Stimulated activated naive CD8-positive, alpha-beta T cell treated with anti-CD3 and anti-CD28 coated beads, Interleukin-15, Interleukin-2, amounts not matched to agents 100 ng/mL and 50 ng/mL, for 24 hours (primary cell): ENCODE measurements around the gene FILIP1L.
"Not testable (repeated sequence)": the region's sequence is repeated elsewhere in the genome, so short reads cannot be mapped to it uniquely, and the experiment has no call there.

Source experiments
- H3K27ac Mint-ChIP-seq: one replicate; pipeline ENCODE4 v1.8.0; 2021; ENCODE audit warnings: mild to moderate bottlenecking, mixed read lengths
- H3K27me3 Mint-ChIP-seq: one replicate; pipeline ENCODE4 v1.8.0; 2021; ENCODE audit warnings: mixed read lengths
- H3K36me3 Mint-ChIP-seq: one replicate; pipeline ENCODE4 v1.8.0; 2021; ENCODE audit warnings: low read depth, mixed read lengths
- H3K4me1 Mint-ChIP-seq: one replicate; pipeline ENCODE4 v1.8.0; 2021; ENCODE audit warnings: low read depth, mixed read lengths
- H3K4me3 Mint-ChIP-seq: one replicate; pipeline ENCODE4 v1.8.0; 2021; ENCODE audit warnings: mild to moderate bottlenecking, mixed read lengths
- H3K9me3 Mint-ChIP-seq: one replicate; pipeline ENCODE4 v1.8.0; 2021; ENCODE audit warnings: mixed read lengths

Gene FILIP1L

DNA sequence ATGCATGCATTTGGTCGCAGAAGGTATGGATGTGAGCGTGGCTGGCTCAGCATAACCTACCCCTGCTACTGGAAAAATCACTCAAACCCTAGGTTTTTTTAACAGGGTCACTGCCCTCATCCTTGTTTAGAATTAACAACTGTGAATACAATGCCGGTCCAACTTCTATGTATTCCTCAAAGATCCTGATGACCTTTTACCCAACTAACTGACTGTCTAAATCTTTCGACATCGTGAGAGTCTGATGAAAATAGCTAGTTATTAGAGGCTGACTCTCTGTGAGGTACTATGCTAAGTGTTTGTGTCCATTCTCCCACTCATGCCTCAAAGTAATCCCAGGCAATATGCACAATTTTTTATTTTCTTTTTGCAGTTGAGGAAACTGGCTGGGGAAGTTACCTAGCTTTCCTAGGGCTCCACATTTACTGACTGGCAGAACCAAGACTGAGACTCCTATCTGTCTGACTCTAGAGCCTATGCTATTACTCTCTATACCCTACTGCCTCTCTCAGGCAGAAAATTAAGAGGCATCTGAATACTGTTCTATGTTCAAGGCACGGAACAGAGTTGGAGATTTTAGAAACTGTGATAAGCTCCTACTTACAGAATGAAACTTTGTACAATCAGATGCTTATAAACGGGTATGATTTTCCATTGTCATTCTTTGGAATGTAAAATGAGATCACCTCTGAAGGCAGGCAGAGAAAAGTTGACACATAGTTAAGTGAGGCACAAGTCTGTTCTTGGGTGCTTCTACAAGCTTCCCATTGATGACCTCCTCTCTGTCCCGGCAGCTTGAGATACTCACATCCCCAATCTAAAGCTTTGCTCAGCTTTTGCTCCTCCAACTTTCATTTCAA lies 56.4 kb downstream of the FILIP1L start:
- no peaks in the 10 kb centered on the region for H3K9me3 Mint-ChIP-seq
- H3K27me3 Mint-ChIP-seq: no peaks in the 10 kb centered on the region
- H3K36me3 Mint-ChIP-seq: peaks cover 15% of the 10 kb centered on the region
- peaks cover 8% of the 10 kb centered on the region for H3K4me1 Mint-ChIP-seq
- H3K27ac Mint-ChIP-seq: no peak overlapping the region
- H3K4me3 Mint-ChIP-seq: no peak overlapping the region

DNA sequence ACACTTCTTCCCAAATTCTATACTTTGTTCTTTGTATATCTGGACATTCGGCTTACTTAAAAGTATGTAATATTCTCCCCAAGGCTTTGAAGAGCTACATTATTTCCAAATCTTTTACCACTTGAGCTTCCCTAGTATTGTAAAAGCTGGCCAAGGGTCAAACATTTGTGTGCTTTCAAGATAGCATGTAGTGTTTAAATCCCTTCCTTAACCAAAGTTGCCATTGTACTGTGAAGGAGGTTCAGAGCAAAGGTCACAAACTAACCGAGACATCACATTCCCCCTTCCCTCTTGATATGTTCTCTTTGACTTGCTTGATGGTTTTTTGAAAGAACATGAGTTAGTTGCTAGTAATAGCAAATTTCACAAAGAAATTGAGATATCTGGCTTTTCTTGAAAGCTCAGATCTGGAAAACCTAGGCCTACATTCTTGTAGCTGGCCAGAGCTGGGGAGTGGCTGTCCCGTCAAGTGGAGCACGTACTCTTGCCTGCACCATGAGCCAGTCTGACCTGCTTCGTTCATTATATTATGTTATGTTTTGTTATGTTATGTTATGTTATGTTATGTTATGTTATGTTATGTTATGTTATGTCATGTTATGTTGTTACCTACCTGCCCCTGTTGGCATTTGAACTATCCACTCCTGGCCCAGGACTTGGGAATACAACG lies 60.2 kb downstream of the FILIP1L start:
- H3K4me3 Mint-ChIP-seq: no peak overlapping the region
- peaks cover 10% of the 10 kb centered on the region for H3K36me3 Mint-ChIP-seq
- H3K27me3 Mint-ChIP-seq: no peaks in the 10 kb centered on the region
- no peaks in the 10 kb centered on the region for H3K9me3 Mint-ChIP-seq
- no peaks in the 10 kb centered on the region for H3K4me1 Mint-ChIP-seq
- H3K27ac Mint-ChIP-seq: no peak overlapping the region

DNA sequence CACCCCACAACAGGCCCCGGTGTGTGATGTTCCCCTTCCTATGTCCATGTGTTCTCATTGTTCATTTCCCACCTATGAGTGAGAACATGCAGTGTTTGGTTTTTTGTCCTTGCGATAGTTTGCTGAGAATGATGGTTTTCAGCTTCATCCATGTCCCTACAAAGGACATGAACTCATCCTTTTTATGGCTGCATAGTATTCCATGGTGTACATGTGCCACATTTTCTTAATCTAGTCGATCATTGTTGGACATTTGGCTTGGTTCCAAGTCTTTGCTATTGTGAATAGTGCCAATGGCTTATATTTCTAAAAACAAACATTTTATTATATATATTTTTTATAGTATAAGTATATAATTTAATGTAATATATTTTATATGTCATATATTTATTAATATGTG lies 62.8 kb downstream of the FILIP1L start:
- not testable (repeated sequence) for H3K27me3 Mint-ChIP-seq, H3K9me3 Mint-ChIP-seq, H3K27ac Mint-ChIP-seq, H3K4me3 Mint-ChIP-seq
- peaks cover 18% of the 10 kb centered on the region for H3K4me1 Mint-ChIP-seq
- peaks cover 10% of the 10 kb centered on the region for H3K36me3 Mint-ChIP-seq

DNA sequence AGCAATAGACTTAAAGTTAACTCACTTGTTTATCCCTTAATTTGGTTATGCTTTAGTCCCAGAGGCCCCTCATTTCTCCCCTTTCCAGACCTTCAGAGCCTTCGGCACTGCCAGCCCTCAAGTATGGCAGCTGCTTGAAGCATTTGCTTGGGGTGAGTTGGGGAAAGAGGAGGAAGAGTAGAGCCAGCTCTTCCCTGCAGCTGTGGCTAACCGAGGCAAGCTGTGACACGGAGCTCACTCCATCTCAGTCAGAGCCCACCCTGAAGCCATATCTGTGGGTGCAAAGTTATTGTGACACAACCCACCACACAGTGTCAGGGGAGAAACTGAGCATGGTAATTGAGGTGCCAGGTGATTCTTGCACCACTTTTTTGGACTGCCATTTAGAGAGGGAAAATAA lies 66.1 kb downstream of the FILIP1L start:
- H3K27me3 Mint-ChIP-seq: no peaks in the 10 kb centered on the region
- no peaks in the 10 kb centered on the region for H3K36me3 Mint-ChIP-seq
- H3K4me1 Mint-ChIP-seq: peaks cover 33% of the 10 kb centered on the region
- H3K27ac Mint-ChIP-seq: no peak overlapping the region
- no peak overlapping the region for H3K4me3 Mint-ChIP-seq
- no peaks in the 10 kb centered on the region for H3K9me3 Mint-ChIP-seq

DNA sequence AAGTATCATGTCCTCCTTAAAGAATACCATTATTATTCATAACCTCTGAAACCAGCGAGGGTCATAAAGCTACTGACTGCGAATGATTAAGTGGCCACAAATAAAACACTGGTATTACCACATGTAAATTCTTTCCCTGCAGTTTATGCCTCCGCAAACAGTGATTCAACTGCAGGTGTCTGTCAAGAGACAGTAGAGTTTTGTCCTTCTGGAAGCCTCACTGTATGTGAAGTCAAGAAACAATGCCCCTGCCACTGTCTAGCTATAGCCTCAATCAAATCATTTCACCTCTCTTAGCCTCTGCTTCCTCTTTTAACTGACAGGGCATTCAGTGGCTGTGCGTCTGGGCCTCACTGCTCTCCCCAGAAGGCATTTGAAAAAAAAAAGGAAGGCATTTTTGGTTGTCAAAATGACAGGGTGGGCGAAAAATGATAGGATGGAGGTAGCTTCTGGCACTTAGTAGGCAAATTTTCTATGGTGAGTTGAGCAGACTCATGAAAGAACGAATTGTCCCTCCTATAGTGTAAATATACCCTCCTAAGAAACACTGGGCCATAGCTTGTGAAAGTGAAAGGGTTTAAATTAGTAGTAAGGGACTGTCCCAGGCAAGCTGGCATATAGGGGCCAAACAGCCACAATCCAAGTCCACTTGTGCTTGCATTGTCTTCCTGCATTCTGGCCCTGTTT lies 66.7 kb downstream of the FILIP1L start:
- peak overlapping the region; percentile 68 for H3K27ac Mint-ChIP-seq
- H3K4me1 Mint-ChIP-seq: peaks cover 34% of the 10 kb centered on the region
- H3K9me3 Mint-ChIP-seq: no peaks in the 10 kb centered on the region
- no peaks in the 10 kb centered on the region for H3K27me3 Mint-ChIP-seq
- peak overlapping the region; percentile 47 for H3K4me3 Mint-ChIP-seq
- no peaks in the 10 kb centered on the region for H3K36me3 Mint-ChIP-seq

DNA sequence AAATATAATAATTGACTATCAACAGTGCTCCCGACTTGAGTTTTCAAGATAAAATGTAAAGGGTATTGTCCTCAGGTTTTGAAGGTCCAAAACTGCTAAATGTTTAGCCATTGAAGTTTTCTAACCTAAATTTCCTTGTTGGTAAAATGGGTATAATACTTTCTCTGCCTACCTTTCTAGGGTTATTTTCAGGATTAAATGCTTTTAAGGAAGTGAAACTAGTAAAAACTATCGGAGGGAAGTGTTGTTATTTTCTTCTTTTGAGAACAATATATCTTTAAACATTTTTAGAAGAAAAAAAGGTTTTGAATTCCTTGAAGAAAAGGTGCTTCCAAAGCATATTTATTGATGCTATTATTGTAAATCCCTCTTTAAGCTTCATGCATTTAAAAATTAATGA lies 67.3 kb downstream of the FILIP1L start:
- Mint-ChIP-seq H3K36me3 (no peaks in the 10 kb centered on the region), H3K4me1 (peaks cover 35% of the 10 kb centered on the region), H3K4me3 (no peak overlapping the region), H3K27me3 (no peaks in the 10 kb centered on the region), H3K27ac (no peak overlapping the region), H3K9me3 (no peaks in the 10 kb centered on the region)

DNA sequence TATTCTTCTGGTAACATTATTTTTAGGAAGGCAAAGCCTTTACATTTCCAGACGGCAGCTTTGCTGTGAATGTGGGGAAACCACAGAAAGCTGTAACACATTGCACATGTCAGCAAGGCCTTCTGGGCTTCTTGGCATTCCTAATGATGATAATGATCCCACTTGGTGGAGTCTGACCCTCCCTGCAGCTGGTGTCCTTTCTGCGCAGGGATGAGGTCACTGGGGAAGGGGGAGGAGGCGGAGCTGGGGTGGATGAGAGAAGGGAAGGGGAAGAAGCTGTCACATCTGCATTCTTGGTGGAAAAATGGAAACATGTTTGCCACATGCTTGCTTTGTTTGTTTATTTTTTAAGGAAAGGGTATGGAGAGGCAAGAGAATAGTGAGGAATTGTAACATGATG lies 68.6 kb downstream of the FILIP1L start:
- Mint-ChIP-seq H3K36me3 (no peaks in the 10 kb centered on the region), H3K4me3 (no peak overlapping the region), H3K9me3 (no peaks in the 10 kb centered on the region), H3K27ac (no peak overlapping the region), H3K4me1 (peaks cover 35% of the 10 kb centered on the region), H3K27me3 (no peaks in the 10 kb centered on the region)

DNA sequence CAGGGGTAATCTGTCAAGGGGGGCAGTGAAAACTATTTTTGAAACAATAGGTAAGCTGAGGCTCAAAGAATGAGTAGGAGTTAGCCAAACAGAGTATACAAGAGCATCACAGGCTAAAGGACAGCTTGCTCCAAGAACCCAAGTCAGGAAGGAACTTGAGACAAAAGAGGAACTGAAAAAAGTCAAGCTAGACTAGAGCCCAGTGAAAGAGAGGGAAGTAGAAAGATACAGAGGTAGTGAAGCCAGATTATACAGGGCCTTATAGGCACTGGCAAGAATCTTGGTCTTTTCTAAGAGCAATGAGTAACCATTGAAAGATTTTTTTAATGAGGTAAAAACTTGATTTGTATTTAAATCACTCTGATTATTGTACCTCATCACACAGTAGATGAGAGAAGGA lies 69.9 kb downstream of the FILIP1L start:
- no peaks in the 10 kb centered on the region for H3K27me3 Mint-ChIP-seq
- no peaks in the 10 kb centered on the region for H3K36me3 Mint-ChIP-seq
- no peak overlapping the region for H3K27ac Mint-ChIP-seq
- H3K4me1 Mint-ChIP-seq: peaks cover 35% of the 10 kb centered on the region
- no peak overlapping the region for H3K4me3 Mint-ChIP-seq
- H3K9me3 Mint-ChIP-seq: no peaks in the 10 kb centered on the region

DNA sequence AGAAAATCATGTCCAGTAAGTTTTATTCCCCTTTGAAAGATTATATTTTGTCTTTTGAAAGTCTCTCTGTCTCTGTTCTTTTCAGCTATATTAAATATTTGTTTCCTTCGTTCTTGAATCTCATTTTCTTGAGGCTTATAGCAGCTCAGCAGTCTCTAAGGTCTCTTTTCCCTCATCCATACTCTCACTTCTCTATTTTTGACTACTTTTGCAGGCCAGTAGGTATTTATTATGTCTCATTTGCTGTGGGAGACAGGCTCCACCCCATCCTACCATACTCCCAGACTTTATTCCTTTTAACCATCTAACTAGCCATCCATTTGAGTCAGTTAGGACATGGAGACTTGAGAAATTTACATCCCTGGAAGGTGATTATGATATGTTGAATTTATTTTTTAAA lies 71.0 kb downstream of the FILIP1L start:
- no peaks in the 10 kb centered on the region for H3K36me3 Mint-ChIP-seq
- no peaks in the 10 kb centered on the region for H3K9me3 Mint-ChIP-seq
- H3K27ac Mint-ChIP-seq: no peak overlapping the region
- no peaks in the 10 kb centered on the region for H3K27me3 Mint-ChIP-seq
- peaks cover 33% of the 10 kb centered on the region for H3K4me1 Mint-ChIP-seq
- no peak overlapping the region for H3K4me3 Mint-ChIP-seq

DNA sequence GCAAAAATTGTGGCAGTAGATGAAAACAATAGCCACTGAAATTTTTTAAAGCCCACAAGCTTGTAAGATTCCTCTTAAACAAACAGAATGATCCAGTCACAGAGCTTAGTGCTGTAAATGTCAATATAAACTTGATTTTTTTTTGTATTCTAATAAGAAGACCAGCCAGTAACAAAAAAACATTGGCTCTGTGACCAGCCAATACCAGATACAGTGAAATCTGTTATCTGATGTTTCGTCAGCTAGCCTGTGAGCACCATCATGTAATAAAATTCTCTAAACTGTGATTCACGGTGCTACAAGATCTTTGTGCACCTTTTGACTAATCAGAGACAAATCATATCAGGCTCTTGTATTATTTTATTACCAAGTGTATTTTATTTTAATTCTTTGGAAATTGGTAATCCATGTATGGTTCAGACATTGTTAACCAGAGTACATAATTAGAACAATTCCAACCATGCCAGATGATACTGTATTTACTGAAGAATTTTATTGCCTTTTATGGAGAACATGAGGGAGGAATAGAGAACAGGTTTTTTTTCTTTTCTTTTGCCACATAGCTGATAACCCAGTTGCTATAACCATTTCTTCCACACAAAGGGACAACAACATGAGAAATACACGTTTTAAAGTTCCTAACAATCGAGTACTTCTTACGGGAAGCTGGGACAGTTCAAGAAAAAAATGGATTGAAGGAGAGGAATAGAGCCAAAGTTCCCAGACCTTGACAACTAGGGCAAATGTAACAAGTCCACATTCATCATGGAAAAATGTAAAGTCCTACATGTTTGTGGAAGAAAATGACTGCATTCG lies 71.9 kb downstream of the FILIP1L start:
- Mint-ChIP-seq H3K36me3 (no peaks in the 10 kb centered on the region), H3K4me3 (no peak overlapping the region), H3K9me3 (no peaks in the 10 kb centered on the region), H3K27me3 (no peaks in the 10 kb centered on the region), H3K4me1 (peaks cover 24% of the 10 kb centered on the region), H3K27ac (no peak overlapping the region)

DNA sequence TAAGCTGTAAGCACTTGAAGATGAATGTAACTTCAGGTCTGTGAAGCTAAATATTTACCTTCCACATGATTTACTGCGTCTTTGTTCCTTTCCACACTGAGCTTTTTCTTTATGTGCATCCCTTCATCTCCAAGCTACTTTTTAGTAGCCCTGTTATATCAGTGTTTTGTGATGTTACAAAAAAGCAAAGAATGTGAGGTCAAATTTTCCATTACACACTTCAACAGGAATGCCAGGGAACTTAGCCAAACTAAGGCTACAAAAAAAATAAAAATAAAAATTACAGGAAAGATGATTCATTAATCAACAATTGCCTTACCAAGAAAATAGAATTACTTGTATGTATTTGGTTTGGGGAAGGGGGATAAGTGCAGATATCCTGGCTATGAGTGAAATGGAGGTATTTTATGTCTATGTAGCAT lies 73.0 kb downstream of the FILIP1L start:
- H3K4me3 Mint-ChIP-seq: no peak overlapping the region
- no peak overlapping the region for H3K27ac Mint-ChIP-seq
- no peaks in the 10 kb centered on the region for H3K9me3 Mint-ChIP-seq
- no peaks in the 10 kb centered on the region for H3K27me3 Mint-ChIP-seq
- H3K4me1 Mint-ChIP-seq: peaks cover 16% of the 10 kb centered on the region
- H3K36me3 Mint-ChIP-seq: no peaks in the 10 kb centered on the region

DNA sequence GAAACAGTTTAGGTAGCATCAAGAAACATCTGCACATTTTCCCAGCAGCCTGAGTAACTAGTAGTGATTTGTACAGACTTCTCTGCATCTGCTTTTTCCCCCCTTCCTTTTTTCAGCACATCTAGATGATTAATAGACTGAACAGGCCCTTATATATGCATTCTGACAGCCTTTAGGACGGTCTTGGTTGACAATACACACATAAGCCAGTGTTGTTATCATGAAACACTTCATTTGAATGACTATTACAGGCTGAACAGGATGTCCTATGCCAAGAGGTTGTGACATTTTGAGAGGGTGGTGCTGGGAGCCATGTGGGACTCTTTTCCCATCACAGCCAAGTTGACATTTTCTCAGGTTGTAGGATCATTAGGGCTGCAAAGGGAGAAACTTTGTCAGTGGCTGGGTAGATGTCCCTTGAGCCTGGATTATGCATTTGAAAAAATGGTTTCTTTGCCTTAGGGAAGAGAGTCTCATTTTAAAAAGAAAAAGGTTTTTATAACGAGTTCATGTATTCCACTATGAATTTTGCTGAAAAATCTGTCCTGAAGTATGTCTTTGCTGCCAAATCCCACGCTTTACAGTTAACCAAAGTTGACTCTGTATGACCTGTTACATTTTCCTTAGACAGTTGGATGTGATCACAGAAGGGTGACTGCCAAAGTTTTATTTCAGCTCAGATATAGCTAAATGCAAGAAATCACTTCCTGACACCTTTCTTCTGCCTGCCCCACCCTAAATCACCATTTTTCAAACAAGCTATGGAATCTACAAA lies 73.7 kb downstream of the FILIP1L start:
- no peak overlapping the region for H3K4me3 Mint-ChIP-seq
- no peaks in the 10 kb centered on the region for H3K9me3 Mint-ChIP-seq
- H3K4me1 Mint-ChIP-seq: peaks cover 9% of the 10 kb centered on the region
- no peaks in the 10 kb centered on the region for H3K27me3 Mint-ChIP-seq
- no peaks in the 10 kb centered on the region for H3K36me3 Mint-ChIP-seq
- no peak overlapping the region for H3K27ac Mint-ChIP-seq

DNA sequence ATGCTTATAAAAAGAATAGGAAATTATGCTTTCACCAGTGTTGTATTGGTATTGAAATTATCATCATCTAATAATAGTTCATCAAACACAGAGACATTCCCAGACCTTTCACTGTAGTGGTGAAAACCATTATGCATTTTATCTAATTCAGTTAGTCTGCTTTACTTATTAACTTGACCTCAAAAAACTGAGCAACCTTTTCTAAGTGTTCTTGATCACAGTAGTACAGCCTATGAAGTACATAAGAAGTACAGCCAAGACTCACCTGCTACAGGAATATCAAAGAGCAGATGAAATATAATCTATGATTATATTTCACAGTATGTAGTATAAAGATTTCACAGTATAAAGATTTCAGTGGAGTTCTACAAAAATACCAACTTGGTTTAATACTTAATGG lies 75.2 kb downstream of the FILIP1L start:
- H3K36me3 Mint-ChIP-seq: no peaks in the 10 kb centered on the region
- H3K4me3 Mint-ChIP-seq: no peak overlapping the region
- H3K27me3 Mint-ChIP-seq: no peaks in the 10 kb centered on the region
- peaks cover 2% of the 10 kb centered on the region for H3K4me1 Mint-ChIP-seq
- no peaks in the 10 kb centered on the region for H3K9me3 Mint-ChIP-seq
- no peak overlapping the region for H3K27ac Mint-ChIP-seq

DNA sequence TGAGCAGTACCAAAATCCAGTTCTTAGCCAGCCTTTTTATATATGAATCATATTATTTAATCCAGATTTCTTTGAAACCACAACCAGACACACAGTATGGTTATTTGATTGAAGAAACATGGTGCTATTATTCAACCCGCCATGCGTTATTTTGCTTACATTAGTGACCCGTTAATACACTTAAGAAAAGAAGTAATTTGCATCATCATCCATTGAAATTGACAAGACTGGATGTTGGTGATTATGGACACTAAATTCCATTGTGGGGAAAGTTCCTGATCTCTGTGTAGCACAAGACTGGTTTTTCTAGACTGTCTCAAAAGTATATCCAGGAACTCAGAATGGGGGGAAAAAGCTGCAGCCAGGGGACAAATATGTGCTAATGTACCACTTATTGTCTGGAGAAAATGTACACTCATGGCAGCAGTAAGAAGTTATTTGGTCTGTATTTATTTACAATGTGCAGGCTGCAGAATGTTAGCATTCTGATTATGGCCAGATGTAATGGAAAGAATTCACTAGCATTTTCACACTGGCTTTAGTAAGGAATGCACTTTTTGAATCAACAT lies 80.3 kb downstream of the FILIP1L start:
- Mint-ChIP-seq H3K4me1 (peaks cover 12% of the 10 kb centered on the region), H3K36me3 (peaks cover 11% of the 10 kb centered on the region), H3K4me3 (no peak overlapping the region), H3K27me3 (no peaks in the 10 kb centered on the region), H3K27ac (no peak overlapping the region), H3K9me3 (no peaks in the 10 kb centered on the region)
